Colonic mucosa (tissue), 4 donors: ENCODE results near the gene ELF3. TPM values are rescaled to one million over a fixed set of nuclear protein-coding genes. Genes with fewer than 3 reads are reported as not detected.
"Not testable (repeated sequence)": the region's sequence is repeated elsewhere in the genome, so short reads cannot be mapped to it uniquely, and the experiment has no call there.

Experiments used
- DNase-seq: peaks from one replicate; pipeline ENCODE4 v3.0.0-alpha.2; 2020
- H3K27ac ChIP-seq: fragments of 200-600 bp; one replicate; pipeline ENCODE4 v1.8.0; 2021
- H3K27me3 ChIP-seq: fragments of 200-600 bp; one replicate; pipeline ENCODE4 v1.8.0; 2021
- H3K36me3 ChIP-seq: fragments of 200-600 bp; one replicate; pipeline ENCODE4 v1.8.0; 2021
- H3K4me1 ChIP-seq: fragments of 200-600 bp; one replicate; pipeline ENCODE4 v1.8.0; 2021; ENCODE audit warnings: mild to moderate bottlenecking
- H3K4me3 ChIP-seq: fragments of 200-600 bp; one replicate; pipeline ENCODE4 v1.8.0; 2021
- H3K9ac ChIP-seq, 2 donors: one replicate each; pipeline ENCODE4 v1.7.0; 2013; ENCODE audit warnings: control low read depth in 2 of 2, low read depth in 2 of 2, low read length in 2 of 2
- H3K9me3 ChIP-seq: fragments of 200-600 bp; one replicate; pipeline ENCODE4 v1.8.0; 2021
- intact Hi-C: fragments of 100-400 bp; cut with DNase I; formaldehyde crosslinking; loops from one replicate; pipeline ENCODE4 v1.14.1; 2022
- total RNA-seq, 2 donors: library from RNA; stranded (reverse); fragmentation: NEBNext Ultra II Directional in 1 of 2; extraction: Animal tissue kit (Norgen Biotek cat#: 25700) in 1 of 2; gene quantifications; one replicate each; pipeline ENCODE4 v1.2.1, GENCODE V29; 2021
- TF ChIP-seq, protein P1 (sequence below): fragments of 200-600 bp; IDR thresholded peaks from one replicate; pipeline ENCODE4 v1.8.0; 2022; ENCODE audit warnings: antibody characterized with exemption, mild to moderate bottlenecking
- donor health status: healthy.
- donor health status: DM: no; HTN: no; CAD: no.
- donor health status: DM: no; HTN: no; CAD: no.

ELF3 gene
- 1,000 to 10,000 TPM in 1 of 2 donors, 100 to 1,000 TPM in 1; 749 to 1,162 TPM for total RNA-seq

DNA sequence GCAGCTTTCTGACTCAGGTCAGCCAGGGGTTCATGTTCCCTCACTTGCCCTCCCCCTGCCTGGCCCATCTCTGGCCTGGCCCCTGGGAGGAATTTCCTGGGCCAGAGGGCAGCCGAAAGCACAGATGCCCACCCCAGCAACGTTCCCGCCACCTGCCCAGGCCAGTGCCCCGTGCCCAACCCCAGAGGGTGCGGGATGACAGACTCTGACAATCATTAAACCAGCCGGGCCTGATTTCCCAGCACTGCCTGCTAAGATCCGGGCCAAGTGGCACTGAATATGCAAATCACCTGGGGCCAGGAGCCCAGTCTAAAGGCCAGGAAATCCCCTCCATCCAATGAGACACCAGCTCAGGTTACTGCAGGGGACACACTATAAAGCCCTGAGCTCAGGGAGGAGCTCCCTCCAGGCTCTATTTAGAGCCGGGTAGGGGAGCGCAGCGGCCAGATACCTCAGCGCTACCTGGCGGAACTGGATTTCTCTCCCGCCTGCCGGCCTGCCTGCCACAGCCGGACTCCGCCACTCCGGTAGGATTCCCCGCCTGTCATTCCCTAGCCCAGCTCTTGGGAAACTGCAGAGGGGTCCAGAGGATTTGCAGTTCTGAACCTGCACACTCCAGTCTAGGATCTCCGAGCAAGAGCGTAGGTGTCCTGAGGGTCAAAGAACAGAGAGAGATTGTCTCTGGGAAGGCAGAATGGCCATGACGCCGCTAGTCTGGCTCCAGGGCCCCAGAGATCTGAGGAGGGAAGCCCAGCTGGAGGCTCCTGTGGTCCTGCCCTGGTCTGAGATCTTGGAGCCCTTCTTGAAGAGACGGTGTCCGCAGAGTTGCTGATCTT is at the start of gene ELF3:
Gene ELF3 (plus strand): TSS at position 408 of the 836 bp plus-strand sequence. CDS start 550 bp downstream, outside the sequence.
- peak within 1 kb of the TSS; percentile 65 for H3K4me3 ChIP-seq
- no peaks in the 10 kb centered on the region for H3K4me1 ChIP-seq
- H3K36me3 ChIP-seq = peaks cover 13% of the 10 kb centered on the region
- no peaks in the 10 kb centered on the region for H3K9me3 ChIP-seq
- TF ChIP-seq, protein P1, sequence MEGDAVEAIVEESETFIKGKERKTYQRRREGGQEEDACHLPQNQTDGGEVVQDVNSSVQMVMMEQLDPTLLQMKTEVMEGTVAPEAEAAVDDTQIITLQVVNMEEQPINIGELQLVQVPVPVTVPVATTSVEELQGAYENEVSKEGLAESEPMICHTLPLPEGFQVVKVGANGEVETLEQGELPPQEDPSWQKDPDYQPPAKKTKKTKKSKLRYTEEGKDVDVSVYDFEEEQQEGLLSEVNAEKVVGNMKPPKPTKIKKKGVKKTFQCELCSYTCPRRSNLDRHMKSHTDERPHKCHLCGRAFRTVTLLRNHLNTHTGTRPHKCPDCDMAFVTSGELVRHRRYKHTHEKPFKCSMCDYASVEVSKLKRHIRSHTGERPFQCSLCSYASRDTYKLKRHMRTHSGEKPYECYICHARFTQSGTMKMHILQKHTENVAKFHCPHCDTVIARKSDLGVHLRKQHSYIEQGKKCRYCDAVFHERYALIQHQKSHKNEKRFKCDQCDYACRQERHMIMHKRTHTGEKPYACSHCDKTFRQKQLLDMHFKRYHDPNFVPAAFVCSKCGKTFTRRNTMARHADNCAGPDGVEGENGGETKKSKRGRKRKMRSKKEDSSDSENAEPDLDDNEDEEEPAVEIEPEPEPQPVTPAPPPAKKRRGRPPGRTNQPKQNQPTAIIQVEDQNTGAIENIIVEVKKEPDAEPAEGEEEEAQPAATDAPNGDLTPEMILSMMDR = no peak
- peak within 1 kb of the TSS; percentile 93 for H3K27ac ChIP-seq
- H3K9ac ChIP-seq = peak within 1 kb of the TSS; percentile 97 to 98
- intact Hi-C loops = loop anchor here (5.0 kb wide), 1 partner anchor 97 kb away; no protein-coding TSS in a partner anchor
- peak; percentile 96 for DNase-seq
- H3K27me3 ChIP-seq = no peaks in the 10 kb centered on the region

DNA sequence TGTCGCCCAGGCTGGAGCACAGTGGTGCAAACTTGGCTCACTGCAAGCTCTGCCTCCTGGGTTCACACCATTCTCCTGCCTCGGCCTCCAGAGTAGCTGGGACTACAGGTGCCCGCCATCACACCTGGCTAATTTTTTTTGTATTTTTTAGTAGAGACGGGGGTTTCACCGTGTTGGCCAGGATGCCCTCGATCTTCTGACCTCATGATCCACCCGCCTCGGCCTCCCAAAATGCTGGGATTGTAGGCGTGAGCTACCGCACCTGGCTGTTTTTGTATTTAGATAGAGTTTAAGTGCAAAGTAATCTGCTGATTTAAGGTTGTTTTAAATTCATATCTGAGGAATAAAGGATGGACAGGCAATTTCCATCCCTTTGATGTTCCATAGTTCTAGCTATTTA is 48.0 kb upstream of the ELF3 start:
- H3K9ac ChIP-seq, H3K4me1 ChIP-seq, H3K9me3 ChIP-seq, DNase-seq, intact Hi-C loops, H3K27me3 ChIP-seq, H3K27ac ChIP-seq, H3K4me3 ChIP-seq: not testable (repeated sequence)
- H3K36me3 ChIP-seq = peaks cover 32% of the 10 kb centered on the region

DNA sequence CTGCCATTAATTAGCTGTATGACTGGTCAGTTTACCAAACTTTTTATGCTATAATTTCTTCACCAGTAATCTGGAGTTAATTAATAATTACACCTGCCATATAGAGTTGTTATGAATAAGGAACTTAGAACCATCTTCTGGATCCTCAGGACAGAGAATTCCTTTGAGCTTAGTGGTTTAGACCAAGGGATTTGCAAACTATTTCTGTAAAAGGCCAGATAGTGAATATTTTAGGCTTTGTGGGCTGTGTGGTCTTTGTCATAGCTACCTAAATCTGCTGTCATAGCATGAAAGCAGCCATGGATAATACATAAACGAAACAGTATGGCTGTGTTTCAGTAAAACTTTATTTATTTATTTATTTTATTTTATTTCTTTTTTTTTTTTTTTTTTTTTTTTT is 46.1 kb upstream of the ELF3 start:
- no peak for DNase-seq
- intact Hi-C loops = no loop called here
- Histone ChIP-seq H3K9me3 (no peaks in the 10 kb centered on the region), H3K4me3 (no peak overlapping the region), H3K36me3 (peaks cover 28% of the 10 kb centered on the region), H3K27me3 (no peaks in the 10 kb centered on the region), H3K9ac (no peak overlapping the region), H3K27ac (no peak overlapping the region), H3K4me1 (no peaks in the 10 kb centered on the region)
- TF ChIP-seq, protein P1 = no peak

DNA sequence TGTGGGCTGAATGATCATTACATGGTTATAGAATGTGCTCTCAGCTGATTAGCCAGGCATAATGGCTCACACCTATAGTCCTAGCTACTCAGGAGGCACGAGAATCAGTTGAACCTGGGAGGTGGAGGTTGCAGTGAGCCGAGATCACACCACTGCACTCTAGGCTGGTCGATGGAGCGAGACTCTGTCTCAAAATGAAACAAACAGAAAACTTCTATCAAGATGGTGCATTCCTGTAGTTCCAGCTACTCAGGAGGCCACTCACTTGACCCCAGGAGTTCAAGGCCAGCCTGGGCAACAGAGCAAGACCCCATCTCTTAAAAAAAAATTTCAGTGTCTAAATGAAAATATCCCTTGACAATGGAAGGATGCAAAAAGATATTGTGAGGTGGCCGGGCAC is 44.2 kb upstream of the ELF3 start:
- H3K27me3 ChIP-seq = no peaks in the 10 kb centered on the region
- intact Hi-C loops = no loop called here

DNA sequence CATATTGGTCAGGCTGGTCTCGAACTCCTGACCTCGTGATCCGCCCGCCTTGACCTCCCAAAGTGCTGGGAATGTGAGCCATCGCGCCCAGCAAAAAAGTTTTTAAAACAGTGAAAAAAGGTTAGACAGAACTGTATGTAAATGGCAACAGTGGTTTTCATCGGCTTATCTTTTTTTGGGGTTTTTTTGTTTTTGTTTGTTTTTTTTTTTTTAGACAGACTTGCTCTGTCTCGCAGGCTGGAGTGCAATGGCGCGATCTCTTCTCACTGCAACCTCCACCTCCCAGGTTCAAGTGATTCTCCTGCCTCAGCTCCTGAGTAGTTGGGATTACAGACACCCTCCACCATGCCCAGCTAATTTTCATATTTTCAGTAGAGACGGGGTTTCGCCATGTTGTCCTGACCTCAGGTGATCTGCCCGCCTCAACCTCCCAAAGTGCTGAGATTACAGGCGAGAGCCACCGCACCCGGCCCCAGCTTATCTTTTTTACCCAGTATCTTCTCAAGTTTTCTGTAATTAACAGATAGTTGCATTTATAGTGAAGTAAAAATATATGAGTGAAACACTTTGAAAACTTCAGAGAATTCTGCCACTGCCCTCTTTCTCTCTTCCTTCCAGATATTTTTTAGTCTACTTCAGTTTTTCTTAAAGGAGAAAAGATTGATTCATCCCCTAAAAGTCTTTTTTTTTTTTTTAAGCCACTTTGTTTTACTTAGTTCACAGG is 42.0 kb upstream of the ELF3 start:
- TF ChIP-seq, protein P1 = no peak
- H3K9me3 ChIP-seq = no peaks in the 10 kb centered on the region
- H3K4me3 ChIP-seq = no peak overlapping the region
- H3K27me3 ChIP-seq = no peaks in the 10 kb centered on the region
- no peak overlapping the region for H3K9ac ChIP-seq
- intact Hi-C loops = no loop called here
- no peaks in the 10 kb centered on the region for H3K4me1 ChIP-seq
- H3K27ac ChIP-seq = no peak overlapping the region
- DNase-seq = no peak
- peaks cover 17% of the 10 kb centered on the region for H3K36me3 ChIP-seq

More for the DNA sequence above, 44.2 kb upstream of the ELF3 start:
- no peak for DNase-seq
- Histone ChIP-seq H3K9me3 (no peaks in the 10 kb centered on the region), H3K4me3 (no peak overlapping the region), H3K4me1 (no peaks in the 10 kb centered on the region), H3K27ac (no peak overlapping the region), H3K9ac (no peak overlapping the region), H3K36me3 (peaks cover 22% of the 10 kb centered on the region)
- TF ChIP-seq, protein P1 = no peak
